ENCODE data around the gene IDH1. TPM values are rescaled to one million over a fixed set of nuclear protein-coding genes. Genes with fewer than 3 reads are reported as not detected.

IDH1 gene
- total and polyA plus RNA-seq, 2 of the 8 experiments (the other 6 are each of a cell fraction or from before 2014, with no cell fraction given): 174 to 398 TPM

- no peak for FAIRE-seq
- TF ChIP-seq TEAD4 (IDR thresholded peaks at IDR 0.05; ENCODE audit: low read depth, low read length): no peak
- no peak for TF ChIP-seq NANOG (IDR thresholded peaks at IDR 0.05; ENCODE audit: insufficient read depth, low read depth, low read length, poor library complexity, severe bottlenecking)
- no peak for TF ChIP-seq KDM4A (IDR thresholded peaks at IDR 0.05; ENCODE audit: low read depth, low read length, severe bottlenecking)
- TF ChIP-seq SUZ12 (IDR thresholded peaks at IDR 0.05; ENCODE audit: low read length): no peak
- no peak for TF ChIP-seq EP300 (IDR thresholded peaks at IDR 0.05; ENCODE audit: borderline replicate concordance in 1 of 2, low read depth in 2 of 2, low read length in 2 of 2)
- no peak for TF ChIP-seq SIRT6 (IDR thresholded peaks at IDR 0.05; ENCODE audit: low read length)
- TF ChIP-seq HDAC2 (IDR thresholded peaks at IDR 0.05; ENCODE audit: borderline replicate concordance in 1 of 2, low read depth in 2 of 2, low read length in 2 of 2): no peak
- TF ChIP-seq BRCA1 (IDR thresholded peaks at IDR 0.05; ENCODE audit: low read depth, low read length): no peak
- no peak for TF ChIP-seq HDAC6 (IDR thresholded peaks at IDR 0.05; ENCODE audit: low read depth, low read length)
- TF ChIP-seq NRF1 (IDR thresholded peaks at IDR 0.05; ENCODE audit: low read depth, low read length): no peak
- TF ChIP-seq RXRA (IDR thresholded peaks at IDR 0.05; ENCODE audit: insufficient read depth, low read depth, low read length): no peak
- TF ChIP-seq JUN (IDR thresholded peaks at IDR 0.05; ENCODE audit: low read depth, low read length): no peak
- TF ChIP-seq TCF12 (IDR thresholded peaks at IDR 0.05; ENCODE audit: low read depth, low read length): no peak
- TF ChIP-seq TAF7 (optimal IDR thresholded peaks at IDR 0.05; ENCODE audit: borderline replicate concordance, low read depth, low read length): no peak
These were observed 49.3 kb upstream of the IDH1 start for GRCh38 chr2:208304157-208304556.

More at GRCh38 chr2:208304157-208304556, 49.3 kb upstream of the IDH1 start:
- Histone ChIP-seq H3K27me3 (replicated peaks in 1 of 4; ENCODE audit: control insufficient read depth in 3 of 4, extremely low read depth in 1 of 4, insufficient read depth in 3 of 4, low read length in 3 of 4) (no peaks in the 10 kb centered on the region), H4K8ac (ENCODE audit: extremely low read depth, insufficient read depth, low read length) (no peak overlapping the region), H2BK15ac (ENCODE audit: low read length) (no peak overlapping the region), H4K5ac (ENCODE audit: insufficient read length, low read depth, low read length) (no peak overlapping the region), H4K91ac (replicated peaks; ENCODE audit: insufficient read length, low read length) (no peak overlapping the region), H3K4me3 (ENCODE audit: extremely low read depth in 1 of 4, insufficient read depth in 2 of 4, low read depth in 3 of 4, low read length in 4 of 4) (no peak overlapping the region), H3K14ac (ENCODE audit: insufficient read length) (no peak overlapping the region), H3K9me3 (ENCODE audit: insufficient read depth in 2 of 2, low read depth in 1 of 2, low read length in 1 of 2) (no peaks in the 10 kb centered on the region), H2BK120ac (replicated peaks; ENCODE audit: low read depth, low read length) (no peak overlapping the region), H3K4me2 (ENCODE audit: insufficient read depth in 1 of 2, low read depth in 2 of 2, low read length in 2 of 2) (no peak overlapping the region), H2BK5ac (ENCODE audit: low read depth, low read length) (no peak overlapping the region), H2AK5ac (ENCODE audit: low read depth, low read length) (no peak overlapping the region), H3K27ac (ENCODE audit: low read depth, low read length) (no peak overlapping the region), H2BK20ac (ENCODE audit: low read length) (no peak overlapping the region), H2AFZ (ENCODE audit: low read length) (no peak overlapping the region), H3K56ac (replicated peaks; ENCODE audit: insufficient read length, low read depth, low read length) (no peak overlapping the region), H3K4ac (replicated peaks; ENCODE audit: insufficient read length, low read depth, low read length) (no peak overlapping the region), H3K4me1 (replicated peaks in 1 of 4; ENCODE audit: control insufficient read depth in 3 of 4, insufficient read depth in 4 of 4, low read length in 3 of 4) (no peaks in the 10 kb centered on the region), H3K79me1 (ENCODE audit: low read depth, low read length) (no peaks in the 10 kb centered on the region), H3K9ac (replicated peaks in 1 of 4; ENCODE audit: extremely low read depth in 1 of 4, low read depth in 3 of 4, low read length in 3 of 4) (no peak overlapping the region), H3K36me3 (ENCODE audit: control insufficient read depth in 2 of 4, insufficient read depth in 4 of 4, low read length in 3 of 4) (peaks cover 5 to 55% (median 22%) of the 10 kb centered on the region in 4 experiments; a peak in 7 of 8 replicates), H3K18ac (ENCODE audit: extremely low read depth, low read length) (no peak overlapping the region), H3K23ac (ENCODE audit: insufficient read length) (no peak overlapping the region), H3K79me2 (ENCODE audit: control insufficient read depth in 1 of 2, insufficient read depth in 2 of 2, low read length in 2 of 2) (no peaks in the 10 kb centered on the region), H2BK12ac (ENCODE audit: low read depth, low read length) (no peak overlapping the region), H4K20me1 (replicated peaks in 1 of 2; ENCODE audit: control insufficient read depth in 1 of 2, insufficient read depth in 2 of 2, low read length in 2 of 2) (no peaks in the 10 kb centered on the region), H3K23me2 (ENCODE audit: low read depth, low read length) (no peaks in the 10 kb centered on the region; the same call in 1 of the 2 replicates)
- no peak for DNase-seq (ENCODE audit: low read depth in 1 of 2, low spot score in 2 of 2)
- CTCF ChIA-PET (ENCODE audit: partially characterized antibody): no interaction called here
- POLR2A ChIA-PET (ENCODE audit: partially characterized antibody): interaction anchor here (1.3 kb wide), 1 partner anchor 9 kb away, joined by 3 read pairs; no protein-coding TSS in a partner anchor
- WGBS, 2 experiments (ENCODE audit: extremely low coverage in 1 of 2, insufficient coverage in 1 of 2, insufficient read length in 1 of 2, insufficient replicate concordance in 2 of 2, low coverage in 1 of 2, low lambda C conversion rate in 2 of 2, missing lambda C conversion rate in 1 of 2): 92% methylated on average over 4 of the region's 4 CpGs; no CpG with 5 or more reads in 1 of the 2 experiments

All from H1 (cell line).